T-helper 2 cell treated with Interferon-gamma antibody and Interleukin-4, amounts not matched to agents 5 μg/mL and 100 μg/mL, for 36 hours (primary cell): ENCODE data around the gene SLAMF9.

ENCODE experiments used
- DNase-seq: peaks from one replicate; pipeline ENCODE4 v3.0.0; 2021; ENCODE audit warnings: low spot score
- H3K27ac Mint-ChIP-seq: one replicate; pipeline ENCODE4 v1.8.0; 2021; ENCODE audit warnings: mild to moderate bottlenecking, mixed read lengths
- H3K27me3 Mint-ChIP-seq: one replicate; pipeline ENCODE4 v1.8.0; 2021; ENCODE audit warnings: low read depth, mixed read lengths
- H3K36me3 Mint-ChIP-seq: one replicate; pipeline ENCODE4 v1.8.0; 2021; ENCODE audit warnings: low read depth, mixed read lengths
- H3K4me1 Mint-ChIP-seq: one replicate; pipeline ENCODE4 v1.8.0; 2021; ENCODE audit warnings: low read depth, mixed read lengths
- H3K4me3 Mint-ChIP-seq: one replicate; pipeline ENCODE4 v1.8.0; 2022; ENCODE audit warnings: mild to moderate bottlenecking, moderate library complexity, mixed read lengths
- H3K9me3 Mint-ChIP-seq: one replicate; pipeline ENCODE4 v1.8.0; 2021; ENCODE audit warnings: mixed read lengths

Gene SLAMF9

DNA sequence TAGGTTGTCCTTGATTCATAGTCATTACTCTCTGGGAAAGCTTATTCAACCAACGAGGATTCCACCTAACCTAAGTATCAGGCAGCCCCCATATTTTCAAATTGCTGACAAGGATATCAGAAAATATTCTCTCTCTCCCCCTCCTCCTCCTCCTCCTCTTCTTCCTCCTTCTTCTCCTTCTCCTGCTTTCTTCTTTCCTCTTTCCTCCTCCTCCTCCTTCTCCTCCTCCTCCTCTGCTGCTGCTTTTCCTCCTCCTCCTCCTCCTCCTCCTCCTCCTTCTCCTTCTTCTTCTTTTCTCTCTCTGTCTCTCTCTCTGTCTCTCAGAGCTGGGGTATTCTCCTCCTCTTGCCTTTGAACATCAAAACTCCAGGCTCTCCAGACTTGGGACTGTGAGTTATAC lies 6.1 kb downstream of the SLAMF9 start:
- Mint-ChIP-seq H3K27ac (no peak overlapping the region), H3K27me3 (peaks cover 57% of the 10 kb centered on the region), H3K36me3 (no peaks in the 10 kb centered on the region), H3K4me3 (no peak overlapping the region), H3K9me3 (no peaks in the 10 kb centered on the region), H3K4me1 (peaks cover 4% of the 10 kb centered on the region)
- no peak for DNase-seq

DNA sequence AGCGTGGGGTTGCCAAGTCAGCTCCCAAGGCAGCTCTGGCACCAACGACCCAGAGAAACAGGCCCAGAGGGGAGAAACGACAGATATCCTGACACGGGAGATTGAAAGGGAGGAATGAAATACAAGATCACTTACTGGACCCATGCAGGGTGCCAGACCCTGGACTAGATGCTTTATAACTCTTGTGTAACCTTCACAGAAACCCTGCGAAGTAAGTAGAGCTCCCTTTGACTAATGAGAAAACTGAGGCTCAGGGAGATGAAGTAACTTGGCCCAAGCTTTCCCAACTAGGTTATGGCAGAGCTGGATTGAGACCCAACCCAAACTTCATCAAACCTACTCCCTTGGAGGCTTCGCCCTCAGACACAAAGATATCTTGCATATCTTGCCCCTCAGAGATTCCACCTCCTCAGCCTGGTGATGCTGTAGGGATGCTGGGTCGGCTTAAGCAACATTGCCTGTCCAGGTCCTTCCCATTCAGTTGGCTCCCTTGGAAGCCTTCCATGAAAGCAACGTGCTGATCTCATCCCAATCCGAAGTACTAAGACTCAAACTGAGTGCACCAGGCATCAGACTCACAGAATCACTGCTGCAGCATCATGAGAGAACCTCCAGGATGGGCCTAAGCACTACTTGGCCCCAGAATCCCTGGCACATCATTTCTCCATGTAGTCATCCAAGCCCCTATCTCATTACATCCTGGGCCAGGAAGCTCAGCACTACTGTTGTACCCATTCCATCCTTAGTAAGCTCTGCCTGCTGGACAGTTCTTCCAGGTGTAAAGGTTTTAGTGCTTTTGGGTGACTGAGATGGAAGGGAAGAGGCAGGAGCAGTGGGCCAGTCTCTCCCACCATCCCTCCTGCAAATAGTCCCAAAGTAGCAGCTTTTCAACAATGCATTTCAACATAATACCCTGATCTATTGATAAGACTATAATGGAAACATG lies 7.5 kb downstream of the SLAMF9 start:
- Mint-ChIP-seq H3K36me3 (no peaks in the 10 kb centered on the region), H3K27me3 (peaks cover 62% of the 10 kb centered on the region), H3K4me1 (peaks cover 4% of the 10 kb centered on the region), H3K27ac (no peak overlapping the region), H3K9me3 (no peaks in the 10 kb centered on the region), H3K4me3 (no peak overlapping the region)
- no peak for DNase-seq

DNA sequence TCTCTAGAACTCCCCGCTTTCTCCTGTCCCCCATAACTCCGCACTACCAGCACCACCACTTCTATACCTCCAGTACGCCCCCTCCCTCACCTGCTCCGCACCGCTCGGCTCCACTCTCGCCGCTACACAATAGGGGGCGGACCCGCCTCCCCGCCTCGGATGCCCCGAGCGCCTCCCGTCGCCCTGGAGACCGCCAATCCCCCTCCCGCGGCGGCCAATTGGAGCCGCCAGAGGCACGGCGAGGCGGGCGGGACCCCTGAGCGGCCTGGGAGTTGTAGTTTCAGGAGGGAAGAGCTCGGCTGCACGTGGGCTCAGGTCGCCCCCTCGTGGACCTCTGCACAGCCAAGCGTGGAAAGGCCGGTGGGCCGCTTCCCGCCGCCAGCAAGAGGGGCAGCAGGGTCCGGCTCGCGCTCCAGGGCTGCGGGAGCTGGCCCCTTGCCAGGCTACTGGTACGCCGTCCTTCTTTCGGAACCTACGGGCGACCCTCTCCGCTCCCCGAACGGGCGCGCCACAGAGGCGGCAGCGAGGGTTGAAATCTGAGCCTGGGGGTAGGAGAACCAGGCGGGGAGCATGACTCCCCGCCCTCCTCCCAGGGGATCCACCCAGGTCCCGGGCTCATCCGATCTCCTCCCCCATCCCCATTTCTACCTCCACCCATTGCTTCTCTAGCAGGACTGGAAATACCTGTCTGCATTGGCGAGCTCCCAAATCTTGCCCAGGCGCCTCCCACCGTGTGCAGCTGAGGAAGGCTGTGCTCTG lies 8.4 kb downstream of the SLAMF9 start, which contains the start of gene IGSF9:
Gene IGSF9, minus strand, starts transcription at position 131 of the 759 bp plus-strand sequence. CDS start 2,159 bp downstream, outside the sequence.
- Mint-ChIP-seq H3K27ac (no peak within 1 kb of the TSS), H3K36me3 (no peaks in the 10 kb centered on the region), H3K4me3 (peak within 1 kb of the TSS; percentile 55)

DNA sequence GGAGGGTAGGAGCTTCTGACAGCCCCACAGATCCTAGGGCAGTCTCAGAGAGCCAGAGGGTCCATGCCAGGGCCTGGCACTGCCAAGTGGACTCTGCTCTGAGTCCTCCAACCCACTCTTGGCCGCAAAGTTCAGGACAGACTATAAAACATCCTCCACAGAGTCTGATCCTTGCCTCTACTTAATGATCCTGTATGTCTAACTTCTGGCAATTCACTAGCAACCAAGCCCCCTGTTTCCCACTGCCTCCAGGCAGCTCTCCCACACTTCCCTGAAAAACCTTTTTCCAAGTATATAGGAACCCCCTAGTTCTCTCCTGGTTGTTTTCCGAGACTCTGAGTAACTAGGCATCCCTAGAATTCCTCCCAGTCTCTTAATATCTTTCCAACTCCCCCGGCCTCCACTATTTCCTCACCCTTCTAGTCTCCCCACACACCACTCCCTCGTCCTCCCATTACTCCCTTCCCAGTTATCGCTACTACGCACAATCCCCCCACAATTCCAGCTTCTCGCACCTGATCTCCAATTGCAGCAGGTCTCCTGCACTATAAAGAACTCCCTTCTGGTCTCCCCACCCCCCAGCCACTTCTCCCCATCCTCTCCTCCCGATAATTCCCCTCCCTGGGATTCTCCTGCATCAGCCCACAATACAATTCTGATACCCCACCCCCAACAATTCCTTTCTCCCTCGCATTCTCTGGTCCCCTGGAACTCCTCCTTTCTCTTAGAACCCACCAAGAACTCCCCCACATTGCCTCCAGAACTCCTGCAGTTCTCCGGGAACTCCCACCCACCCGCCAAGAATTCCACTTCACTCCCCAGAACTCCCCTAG lies 9.2 kb downstream of the SLAMF9 start:
- peaks cover 59% of the 10 kb centered on the region for H3K27me3 Mint-ChIP-seq
- H3K27ac Mint-ChIP-seq, result no peak overlapping the region
- no peaks in the 10 kb centered on the region for H3K36me3 Mint-ChIP-seq
- peak overlapping the region; percentile 55 for H3K4me3 Mint-ChIP-seq
- peaks cover 6% of the 10 kb centered on the region for H3K4me1 Mint-ChIP-seq
- no peak for DNase-seq
- no peaks in the 10 kb centered on the region for H3K9me3 Mint-ChIP-seq

More for the DNA sequence above, 8.4 kb downstream of the SLAMF9 start, which contains the start of gene IGSF9:
- no peaks in the 10 kb centered on the region for H3K9me3 Mint-ChIP-seq
- H3K27me3 Mint-ChIP-seq, result peaks cover 59% of the 10 kb centered on the region
- peaks cover 4% of the 10 kb centered on the region for H3K4me1 Mint-ChIP-seq
- no peak for DNase-seq

DNA sequence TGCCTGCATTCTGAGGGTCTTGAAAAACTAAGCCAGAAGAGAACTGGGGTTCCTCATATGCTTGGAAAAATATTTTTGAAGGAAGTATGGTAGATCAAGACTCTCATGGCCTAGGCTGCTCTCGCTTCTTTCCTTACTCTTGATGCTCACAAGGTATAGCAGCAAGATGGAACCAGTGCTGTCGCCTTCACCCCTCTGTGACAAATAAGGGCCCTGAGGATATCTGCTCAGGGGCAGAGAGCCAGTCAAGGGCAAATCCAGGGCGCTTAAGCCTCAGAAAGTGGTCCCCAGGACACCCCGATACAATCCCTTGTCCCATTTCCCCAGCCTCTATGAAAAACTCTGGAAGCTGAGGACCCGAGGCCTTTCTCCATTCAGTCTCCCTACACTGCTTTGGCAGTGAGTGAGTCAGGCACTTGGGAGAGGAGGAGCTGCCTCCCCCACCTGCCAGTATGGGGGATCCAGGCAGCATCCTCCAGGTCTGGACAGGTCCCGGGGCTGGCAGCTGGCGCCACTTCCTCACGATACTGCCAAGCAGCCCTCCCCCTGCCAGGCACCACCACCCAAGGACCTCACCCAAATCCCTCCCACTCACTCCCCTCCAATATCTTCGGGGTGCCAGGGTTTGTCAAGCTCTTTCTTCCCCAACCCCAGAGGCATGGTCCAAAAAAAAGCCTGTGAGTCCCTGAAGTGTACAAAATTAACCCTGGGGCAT lies 10.0 kb downstream of the SLAMF9 start:
- H3K4me3 Mint-ChIP-seq, result no peak overlapping the region
- H3K27me3 Mint-ChIP-seq, result peaks cover 57% of the 10 kb centered on the region
- H3K27ac Mint-ChIP-seq, result no peak overlapping the region

DNA sequence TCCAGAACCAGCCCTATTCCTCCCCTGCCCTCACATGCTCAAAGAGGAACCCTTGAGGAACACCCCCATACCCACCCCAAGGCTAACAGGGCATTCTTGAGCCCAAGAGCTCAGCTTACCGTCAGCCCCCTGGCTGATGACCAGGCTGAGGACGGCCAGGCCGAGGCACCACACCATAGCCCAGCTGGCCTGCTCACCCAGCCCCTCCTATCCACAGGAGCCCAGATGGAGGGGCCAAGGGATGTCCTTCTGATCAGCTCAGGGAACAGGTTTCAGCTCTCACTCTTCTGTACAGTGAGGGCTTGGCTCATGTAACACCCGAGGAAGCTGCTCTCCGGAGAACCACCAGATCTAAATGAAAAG lies 10.8 kb downstream of the SLAMF9 start:
- Mint-ChIP-seq H3K4me1 (peaks cover 11% of the 10 kb centered on the region), H3K36me3 (no peaks in the 10 kb centered on the region), H3K4me3 (no peak overlapping the region), H3K27ac (no peak overlapping the region), H3K27me3 (peaks cover 53% of the 10 kb centered on the region), H3K9me3 (no peaks in the 10 kb centered on the region)
- DNase-seq, result no peak

More for the DNA sequence above, 10.0 kb downstream of the SLAMF9 start:
- H3K9me3 Mint-ChIP-seq, result no peaks in the 10 kb centered on the region
- H3K4me1 Mint-ChIP-seq, result peaks cover 7% of the 10 kb centered on the region
- no peak for DNase-seq
- no peaks in the 10 kb centered on the region for H3K36me3 Mint-ChIP-seq

DNA sequence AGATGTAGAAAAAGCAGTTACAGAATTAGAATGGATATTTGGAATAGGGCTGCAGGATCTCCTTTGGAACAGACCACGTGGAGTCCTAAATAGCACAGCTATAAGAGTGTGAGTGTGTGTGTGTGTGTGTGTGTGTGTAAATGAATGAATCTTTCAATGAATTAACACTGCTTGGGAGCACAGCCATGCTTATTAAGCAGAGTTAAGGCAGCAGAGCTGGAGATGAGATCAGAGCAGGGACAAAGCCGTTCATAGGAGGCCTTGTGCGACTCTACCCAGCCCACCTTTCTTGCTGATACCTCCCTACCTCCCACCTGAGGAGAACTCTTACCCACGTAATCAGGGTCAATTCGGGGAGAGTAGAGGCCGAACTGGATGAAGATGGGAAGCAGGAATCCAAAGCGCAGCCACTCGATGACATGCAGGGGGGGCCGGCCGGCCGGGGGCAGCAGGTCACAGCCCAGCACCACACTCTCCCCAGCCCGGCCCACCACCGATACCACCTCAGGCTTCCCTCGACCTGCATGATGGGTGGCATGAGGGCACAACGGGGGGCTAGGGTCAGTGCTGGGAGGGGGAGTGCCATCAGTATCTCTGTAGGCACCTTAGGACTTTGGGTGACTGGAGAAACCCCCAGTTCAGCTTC lies 11.3 kb downstream of the SLAMF9 start:
- Mint-ChIP-seq H3K36me3 (no peaks in the 10 kb centered on the region), H3K4me1 (peaks cover 15% of the 10 kb centered on the region), H3K27ac (no peak overlapping the region), H3K4me3 (no peak overlapping the region), H3K9me3 (no peaks in the 10 kb centered on the region), H3K27me3 (peaks cover 48% of the 10 kb centered on the region)
- DNase-seq, result no peak

DNA sequence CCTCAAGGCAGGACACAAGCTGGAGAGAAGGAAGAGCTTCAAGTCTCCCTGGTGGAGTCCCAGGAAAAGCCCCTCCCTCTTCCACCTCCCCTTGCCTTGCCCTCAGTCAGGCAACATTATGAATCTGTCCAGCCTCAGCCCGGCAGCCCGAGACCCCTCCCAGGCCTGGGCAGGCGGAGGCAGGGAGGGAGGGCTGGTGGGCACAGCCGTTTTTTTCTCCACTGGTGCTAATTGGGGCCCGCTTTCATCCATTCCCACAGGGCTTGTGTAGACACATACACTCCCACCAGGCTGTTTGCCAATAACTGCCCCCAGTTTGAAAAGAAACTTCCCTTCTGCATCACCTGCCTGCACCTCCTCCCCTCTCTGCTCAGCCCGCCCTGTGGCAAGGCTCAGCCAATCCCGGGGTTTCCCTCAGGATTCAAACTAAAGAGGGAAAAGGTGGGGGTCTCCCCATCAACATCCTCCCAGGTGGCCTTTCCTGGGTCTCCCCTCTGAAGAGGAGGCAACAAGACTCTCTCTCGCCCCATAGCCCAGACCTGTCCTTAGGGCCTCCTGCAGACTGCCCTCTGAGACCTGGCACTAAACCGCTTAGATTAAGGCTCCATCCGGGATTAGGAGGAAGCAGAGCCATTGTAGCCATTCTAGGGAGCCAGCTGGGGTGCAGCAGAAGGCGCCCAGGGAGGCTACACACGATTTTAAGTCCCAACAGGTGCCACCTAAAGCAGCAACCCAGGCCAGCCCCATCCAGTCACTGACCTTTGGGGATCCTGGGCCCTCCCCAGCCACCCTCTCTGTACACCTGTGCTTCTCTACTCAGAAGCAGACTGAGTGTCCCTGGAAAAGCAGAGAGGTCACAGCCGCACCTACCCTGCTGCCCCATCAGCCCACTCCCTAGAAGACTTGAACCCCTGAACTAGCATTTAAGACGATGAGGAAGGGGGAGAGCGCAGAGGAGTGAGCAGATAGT lies 12.2 kb downstream of the SLAMF9 start:
- Mint-ChIP-seq H3K27me3 (peaks cover 44% of the 10 kb centered on the region), H3K27ac (no peak overlapping the region), H3K9me3 (no peaks in the 10 kb centered on the region), H3K4me1 (peaks cover 22% of the 10 kb centered on the region), H3K36me3 (no peaks in the 10 kb centered on the region), H3K4me3 (no peak overlapping the region)
- no peak for DNase-seq

DNA sequence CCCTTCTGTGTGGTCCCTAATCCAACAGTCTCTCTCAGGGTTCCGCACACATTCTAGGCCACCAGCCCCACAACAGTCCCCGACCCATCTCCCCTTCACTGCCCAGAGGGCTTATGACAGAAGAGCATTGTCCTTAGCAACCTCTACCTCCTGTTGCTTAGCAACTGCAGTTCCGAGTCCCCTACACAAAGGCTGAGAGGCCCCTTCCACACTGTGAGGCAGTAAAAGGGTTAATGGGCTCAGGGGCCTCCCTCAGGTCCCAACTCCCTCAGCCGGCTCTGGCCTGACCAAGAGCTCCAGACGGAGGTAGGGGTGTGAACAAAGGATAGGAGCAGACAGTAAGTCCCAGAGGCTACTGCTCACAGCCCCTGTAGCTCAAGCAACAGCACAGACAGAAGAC lies 12.9 kb downstream of the SLAMF9 start:
- Mint-ChIP-seq H3K27me3 (peaks cover 37% of the 10 kb centered on the region), H3K4me3 (no peak overlapping the region), H3K27ac (no peak overlapping the region), H3K4me1 (peaks cover 22% of the 10 kb centered on the region), H3K36me3 (no peaks in the 10 kb centered on the region), H3K9me3 (no peaks in the 10 kb centered on the region)
- DNase-seq, result no peak

DNA sequence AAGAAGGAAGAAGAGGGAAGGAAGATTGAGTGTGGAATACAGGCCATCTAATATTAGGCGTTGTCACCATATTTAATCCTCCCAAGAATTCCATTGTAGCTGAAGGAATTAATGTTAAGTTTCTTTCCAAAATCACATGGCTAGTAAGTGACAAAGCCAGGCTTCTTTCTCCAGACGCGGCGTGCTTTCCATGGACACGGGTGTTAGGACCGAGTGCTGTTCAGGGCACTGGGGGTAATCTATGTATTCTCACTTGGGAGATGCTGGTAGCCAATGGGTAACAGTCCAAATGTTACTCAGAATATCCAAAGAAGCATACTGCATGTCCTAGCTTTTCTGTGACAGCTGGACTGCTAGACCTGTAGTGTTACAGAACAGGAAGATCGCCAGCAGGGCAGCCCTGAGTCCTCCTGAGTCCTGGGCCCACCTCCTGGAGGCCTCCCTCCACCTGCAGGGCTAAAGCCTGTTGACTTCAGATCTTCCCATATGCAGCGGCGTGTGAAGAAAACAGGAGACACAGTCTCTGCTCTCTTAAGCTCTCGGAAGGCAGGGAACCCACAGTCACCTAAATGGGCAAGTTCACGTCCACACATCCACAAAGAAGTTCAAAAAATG lies 13.9 kb downstream of the SLAMF9 start:
- Mint-ChIP-seq H3K36me3 (no peaks in the 10 kb centered on the region), H3K9me3 (no peaks in the 10 kb centered on the region), H3K4me3 (no peak overlapping the region), H3K27ac (no peak overlapping the region), H3K27me3 (peaks cover 31% of the 10 kb centered on the region), H3K4me1 (peaks cover 18% of the 10 kb centered on the region)
- no peak for DNase-seq

DNA sequence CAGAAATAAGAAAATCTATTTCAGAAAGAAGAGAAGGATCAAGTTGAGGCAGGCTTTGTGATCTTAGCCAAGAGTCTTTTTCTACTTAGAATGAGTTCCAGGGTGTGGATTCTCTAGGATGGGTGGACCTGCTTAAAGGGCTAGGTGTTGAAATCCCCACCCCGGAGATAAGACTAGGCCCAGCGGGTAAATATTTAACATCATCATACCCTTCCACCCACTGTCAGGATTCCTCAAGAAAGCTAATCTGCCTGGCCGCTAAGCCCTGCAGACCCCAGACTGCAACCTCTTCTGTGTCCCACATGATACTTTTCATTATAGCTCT lies 14.4 kb downstream of the SLAMF9 start:
- Mint-ChIP-seq H3K9me3 (no peaks in the 10 kb centered on the region), H3K27ac (no peak overlapping the region), H3K4me1 (peaks cover 18% of the 10 kb centered on the region), H3K4me3 (no peak overlapping the region), H3K36me3 (no peaks in the 10 kb centered on the region), H3K27me3 (peaks cover 27% of the 10 kb centered on the region)
- no peak for DNase-seq
